Measurements from ENCODE around the gene SHANK3.

DNA sequence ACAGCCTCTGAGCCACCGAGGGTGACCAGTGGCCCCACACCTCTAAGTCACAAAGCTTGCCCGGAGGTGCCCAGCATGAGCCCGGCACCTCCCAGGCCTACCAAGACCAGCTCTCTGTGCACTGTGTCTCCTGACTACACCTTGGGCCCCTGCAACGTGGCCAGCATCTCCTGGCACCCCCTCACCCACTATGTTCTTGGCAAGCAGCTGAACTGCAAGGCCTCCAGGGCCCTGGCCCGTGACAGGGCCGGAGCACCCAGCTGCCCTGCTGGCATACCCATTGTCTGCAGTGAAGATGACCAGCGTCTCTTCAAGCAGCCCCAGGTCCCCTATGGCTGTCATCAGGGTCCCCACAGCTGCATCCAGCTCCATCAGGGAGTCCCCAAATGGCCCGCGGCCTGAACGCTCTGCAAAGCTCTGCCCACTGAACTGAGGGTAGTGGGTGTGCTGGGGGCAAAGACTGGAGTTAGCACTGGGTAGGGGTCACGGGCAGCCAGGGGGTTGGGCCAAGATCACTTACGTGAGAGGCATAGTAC lies 46.2 kb upstream of the SHANK3 start:
- TF ChIP-seq POLR2AphosphoS5 (IDR thresholded peaks at IDR 0.05; ENCODE audit: low read depth, low read length): no peak
- no peak for TF ChIP-seq TAF1 (IDR thresholded peaks at IDR 0.05; ENCODE audit: borderline replicate concordance, insufficient read depth, low read length)
- no peak for TF ChIP-seq SIN3A (IDR thresholded peaks at IDR 0.05; ENCODE audit: borderline replicate concordance, insufficient read depth, low read length)
- TF ChIP-seq REST (IDR thresholded peaks at IDR 0.05; ENCODE audit: insufficient read depth in 1 of 2, low read depth in 2 of 2, low read length in 2 of 2): no peak
- no peak for TF ChIP-seq FOXP2 (optimal IDR thresholded peaks at IDR 0.05; ENCODE audit: borderline replicate concordance, extremely low read depth, extremely low read length, insufficient read depth)
